Hematopoietic multipotent progenitor cell treated with erythropoietin and hydrocortisone succinate and interleukin-3 and kit ligand, for 4 days (in vitro differentiated cells): Measurements from ENCODE around the gene ADAR.

Experiments used
- DNase-seq: peaks from one replicate; pipeline ENCODE4 v3.0.0-alpha.2; 2015

The ADAR gene

DNA sequence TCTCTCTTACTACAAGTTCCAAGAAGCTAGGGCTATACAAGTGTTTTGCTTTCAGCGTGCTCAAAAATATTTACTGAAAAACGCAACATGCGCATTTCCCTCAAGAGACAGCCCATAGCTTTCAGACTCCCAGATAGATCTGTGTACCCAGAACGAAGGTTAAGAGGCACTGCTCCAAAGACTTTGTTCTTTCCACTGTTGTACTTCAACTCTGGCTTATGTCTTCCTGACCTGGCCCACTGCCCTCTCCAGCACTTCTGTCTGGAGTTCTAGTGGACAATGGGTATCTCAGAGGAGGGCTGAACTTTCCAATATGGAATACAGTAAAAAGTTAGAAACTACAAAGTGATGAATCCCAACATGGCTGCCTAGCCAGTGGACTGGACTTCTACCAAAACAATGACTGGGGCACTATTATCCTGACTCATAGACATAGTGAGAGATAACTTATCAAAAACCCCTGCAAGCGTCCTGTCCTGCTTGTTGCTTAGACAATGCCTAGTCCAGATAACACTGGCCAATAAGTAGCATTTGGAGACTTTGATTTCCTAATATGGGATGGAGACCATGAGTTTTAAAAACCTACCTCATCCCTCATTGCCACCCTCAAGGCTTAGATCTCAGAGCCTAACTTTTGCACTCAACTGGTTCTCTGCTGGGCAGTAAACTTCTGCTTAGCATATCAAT lies 8.8 kb upstream of the ADAR start:
- DNase-seq, result peak; percentile 35

GRCh38 chr1:154615411-154615810 lies 7.4 kb upstream of the ADAR start:
- no peak for DNase-seq

- DNase-seq, result peak; percentile 52
Observed at GRCh38 chr1:154614901-154615300, 6.9 kb upstream of the ADAR start.

- DNase-seq, result no peak
Observed at GRCh38 chr1:154614247-154614646, 6.3 kb upstream of the ADAR start.

DNA sequence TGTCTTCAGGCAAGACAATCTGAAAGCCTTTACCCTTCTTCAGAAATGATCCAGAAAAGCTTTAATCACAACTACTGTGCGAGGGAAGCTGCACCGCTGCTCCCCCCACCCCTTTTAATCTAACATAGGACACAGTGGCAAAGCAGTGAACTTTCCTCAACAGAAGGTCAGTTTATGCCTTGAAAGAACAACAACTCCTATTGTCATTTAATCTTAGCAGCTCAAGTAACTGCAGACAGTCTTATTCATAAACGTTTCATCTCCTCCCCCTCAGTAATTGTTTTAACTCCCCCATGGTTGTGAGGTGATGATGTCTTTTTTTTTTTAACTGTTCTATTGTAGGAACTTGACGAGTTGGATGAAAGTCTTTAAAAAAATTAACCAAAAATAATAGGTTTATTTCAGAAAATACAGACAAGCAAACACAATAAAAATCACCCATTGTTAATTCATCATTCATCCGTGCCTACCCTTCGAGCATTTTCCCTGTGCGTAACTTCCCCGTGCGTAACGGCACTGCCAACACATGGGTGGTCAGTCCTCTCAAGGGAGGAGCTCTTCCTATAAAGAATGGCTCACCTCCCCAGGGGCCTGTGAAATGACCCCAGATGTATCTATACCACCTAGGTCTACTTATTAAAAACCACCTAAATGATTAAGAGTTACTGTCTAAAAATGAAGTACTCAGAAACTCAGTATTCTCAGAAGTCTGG lies 3.3 kb upstream of the ADAR start:
- no peak for DNase-seq

GRCh38 chr1:154609398-154610380 lies 1.7 kb upstream of the ADAR start:
- DNase-seq, result peak; percentile 39

- peak; percentile 64 for DNase-seq
Observed at GRCh38 chr1:154608397-154609270, 648 bp upstream of the ADAR start.

GRCh38 chr1:154607106-154607608 lies 829 bp downstream of the ADAR start:
- peak; percentile 41 for DNase-seq

GRCh38 chr1:154605534-154605933 lies 2.5 kb downstream of the ADAR start:
- DNase-seq, result no peak

DNA sequence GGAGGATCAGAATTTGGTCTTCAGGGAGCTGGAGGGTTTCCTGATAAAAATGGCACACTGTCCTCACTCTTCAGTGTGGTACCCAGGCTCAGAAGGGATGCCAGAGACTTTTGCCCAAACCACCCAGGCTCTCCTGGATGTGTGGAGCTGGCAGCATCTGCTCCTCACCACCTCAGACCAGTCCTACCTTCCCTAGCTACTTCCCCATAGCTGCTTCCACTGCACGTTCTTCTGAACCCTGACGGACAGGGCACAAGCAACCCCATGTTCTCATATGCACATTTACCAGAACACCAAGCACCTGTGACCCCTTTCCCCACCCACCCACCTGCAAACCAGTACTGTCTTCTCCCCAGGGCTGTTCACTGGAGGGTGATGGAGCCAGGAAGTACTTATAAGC lies 4.7 kb downstream of the ADAR start:
- DNase-seq, result no peak

GRCh38 chr1:154599658-154600057 lies 8.3 kb downstream of the ADAR start:
- DNase-seq, result no peak

GRCh38 chr1:154598871-154599635 lies 8.9 kb downstream of the ADAR start:
- no peak for DNase-seq

- DNase-seq, result no peak
Observed at GRCh38 chr1:154595621-154596020, 12.4 kb downstream of the ADAR start.

GRCh38 chr1:154594811-154595210 lies 13.2 kb downstream of the ADAR start:
- DNase-seq, result no peak

DNA sequence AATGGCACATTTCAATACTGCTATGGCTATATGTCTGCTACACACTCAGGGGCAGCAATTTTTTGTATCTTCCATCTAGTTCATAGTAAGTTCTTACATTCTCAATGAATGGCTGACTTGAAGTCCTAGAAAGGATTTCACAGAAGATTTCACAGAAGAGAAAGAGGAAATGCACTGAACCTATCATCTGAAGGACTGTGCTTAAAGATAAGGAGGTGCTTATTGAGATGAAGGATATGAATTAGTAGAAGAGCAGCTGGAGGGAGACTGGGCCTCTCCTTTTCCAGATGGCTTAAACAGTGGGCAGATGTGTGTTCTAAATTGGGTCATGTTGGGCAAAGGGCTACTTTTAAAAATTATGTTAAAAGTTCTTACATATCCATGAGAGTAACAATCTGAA lies 14.6 kb downstream of the ADAR start:
- DNase-seq, result peak; percentile 74

DNA sequence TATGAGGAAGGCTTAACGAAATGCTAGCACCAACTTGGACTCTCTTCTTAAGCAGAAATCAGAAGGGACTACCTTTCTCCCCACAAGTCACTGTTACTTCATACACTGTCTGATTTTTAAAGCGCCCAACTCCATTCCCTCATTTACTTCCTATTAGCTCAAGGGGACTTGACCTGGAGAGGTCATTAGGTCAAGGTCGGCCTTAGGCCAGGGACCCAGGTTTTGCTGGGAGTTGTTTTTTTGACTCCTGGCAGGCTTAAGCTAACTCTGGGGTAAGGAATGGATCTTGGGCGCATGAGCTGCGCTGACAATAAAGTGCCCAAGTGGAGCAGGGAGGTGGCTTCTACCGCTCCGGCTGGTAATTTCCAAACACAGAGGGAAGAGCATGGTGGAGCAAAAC lies 16.8 kb downstream of the ADAR start:
- no peak for DNase-seq

GRCh38 chr1:154590756-154591155 lies 17.2 kb downstream of the ADAR start:
- DNase-seq, result no peak

DNA sequence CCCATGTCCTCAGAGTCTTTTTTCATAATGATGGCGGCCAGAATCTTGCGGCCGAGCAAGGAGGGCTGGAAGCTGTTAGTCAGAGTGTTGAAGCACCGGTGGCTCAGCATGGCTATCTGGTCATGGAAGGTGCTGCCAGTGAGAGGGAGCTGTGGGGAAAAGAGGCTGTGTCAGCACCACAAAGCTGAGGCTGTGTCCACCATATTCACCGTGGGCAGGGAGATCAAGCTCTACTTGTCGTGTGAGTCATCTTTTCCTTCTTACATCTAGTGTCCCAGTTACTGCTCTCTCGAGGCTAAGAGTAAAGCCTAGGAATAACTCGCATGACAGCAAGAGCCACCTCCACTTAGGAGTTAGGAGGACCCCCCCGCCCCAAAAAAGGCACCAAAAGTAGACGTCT lies 18.2 kb downstream of the ADAR start:
- DNase-seq, result no peak

DNA sequence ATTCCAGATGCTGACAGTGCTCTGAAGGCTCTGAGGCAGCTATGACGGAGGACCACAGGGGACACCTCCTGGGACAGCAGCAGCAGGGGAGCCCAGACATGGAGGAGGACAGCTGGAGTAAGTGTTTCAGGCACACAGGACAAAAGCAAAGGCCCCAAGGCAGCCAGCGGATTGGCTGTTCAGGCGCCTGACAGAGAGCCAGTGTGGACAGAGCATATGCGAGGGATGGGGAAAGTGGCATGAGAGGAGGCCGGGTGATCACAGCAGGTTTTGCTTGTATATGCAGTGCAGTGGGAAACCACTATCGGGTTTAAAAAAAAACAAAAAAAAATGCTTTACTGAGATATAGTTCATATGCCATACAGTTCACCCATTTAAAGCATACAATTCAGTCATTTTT lies 21.3 kb downstream of the ADAR start:
- no peak for DNase-seq

- DNase-seq, result no peak
Observed at GRCh38 chr1:154586231-154586630, 21.8 kb downstream of the ADAR start.

- no peak for DNase-seq
Observed at GRCh38 chr1:154584267-154584994, 23.6 kb downstream of the ADAR start.
